T47D (cell line): Measurements from ENCODE around the gene ELANE.
A peak's percentile ranks its signal among the peaks of the same experiment; 100 is the strongest.

Experiments
- DNase-seq, 2 experiments: peaks; one replicate each; pipeline versions ENCODE4 v3.0.0 to v3.0.0-alpha.2; 2011 to 2012; ENCODE audit warnings: low read depth in 1 of 2, low spot score in 1 of 2
- JUND ChIP-seq: IDR thresholded peaks from 2 replicates; pipeline ENCODE4 v1.6.1; 2012; ENCODE audit warnings: low read depth
- in situ Hi-C: cut with HindIII; loops from 2 replicates; pipeline ENCODE4 v1.10.0; 2016; ENCODE audit warnings: low sequenced_read_pairs, low pct_unique_long_range_greater_than_20kb

ELANE gene

DNA sequence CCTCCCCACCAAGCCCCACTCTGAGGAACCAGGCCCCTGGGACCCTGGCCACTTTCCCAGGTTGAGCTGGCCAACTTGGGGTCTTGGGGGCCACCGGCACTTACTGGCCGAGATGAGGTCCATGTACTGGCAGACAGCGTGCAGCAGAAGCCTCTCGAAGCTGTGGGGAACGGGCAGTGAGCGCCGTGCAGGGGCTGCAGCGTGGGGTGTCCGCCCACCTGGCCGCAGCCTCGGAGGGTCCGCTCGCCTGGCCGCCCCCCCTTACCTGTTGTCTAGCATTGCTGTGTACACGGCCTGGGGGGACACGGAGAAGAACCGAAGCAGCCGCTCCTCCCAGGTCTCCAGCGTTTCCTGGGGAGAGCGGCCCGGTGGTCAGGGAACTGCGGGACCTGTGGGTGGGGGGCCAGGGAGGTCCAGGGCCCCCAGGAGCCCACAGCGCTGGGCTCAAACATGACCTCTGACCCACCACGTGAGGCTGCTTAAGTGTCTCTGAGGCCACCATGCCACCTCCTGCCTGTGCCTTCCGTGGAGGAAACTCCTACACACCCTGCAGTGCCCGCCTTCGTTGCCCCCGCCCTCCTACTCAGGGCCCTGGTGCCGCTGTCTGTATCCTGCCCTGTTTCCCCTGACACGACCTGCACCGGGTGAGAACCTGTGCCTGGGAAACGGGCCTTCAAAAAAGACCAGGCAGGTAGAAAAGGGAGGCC is 47.4 kb downstream of the ELANE start:
- TF ChIP-seq JUND = no peak
- in situ Hi-C loops = no loop called here
- no peak for DNase-seq

DNA sequence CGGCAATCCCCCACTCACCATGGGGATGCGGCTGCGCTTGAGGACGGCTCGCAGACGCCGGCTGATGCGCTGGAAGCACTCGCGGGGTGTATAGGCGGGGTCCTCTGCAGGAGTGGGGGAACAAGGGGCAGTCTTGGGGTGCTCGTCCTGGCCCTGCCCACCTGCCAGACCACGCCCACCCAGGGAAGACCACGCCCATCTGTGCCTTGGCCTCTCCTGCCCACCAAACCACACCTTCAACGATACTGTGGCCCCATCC is 47.9 kb downstream of the ELANE start:
- in situ Hi-C loops = no loop called here
- no peak for DNase-seq
- no peak for TF ChIP-seq JUND

DNA sequence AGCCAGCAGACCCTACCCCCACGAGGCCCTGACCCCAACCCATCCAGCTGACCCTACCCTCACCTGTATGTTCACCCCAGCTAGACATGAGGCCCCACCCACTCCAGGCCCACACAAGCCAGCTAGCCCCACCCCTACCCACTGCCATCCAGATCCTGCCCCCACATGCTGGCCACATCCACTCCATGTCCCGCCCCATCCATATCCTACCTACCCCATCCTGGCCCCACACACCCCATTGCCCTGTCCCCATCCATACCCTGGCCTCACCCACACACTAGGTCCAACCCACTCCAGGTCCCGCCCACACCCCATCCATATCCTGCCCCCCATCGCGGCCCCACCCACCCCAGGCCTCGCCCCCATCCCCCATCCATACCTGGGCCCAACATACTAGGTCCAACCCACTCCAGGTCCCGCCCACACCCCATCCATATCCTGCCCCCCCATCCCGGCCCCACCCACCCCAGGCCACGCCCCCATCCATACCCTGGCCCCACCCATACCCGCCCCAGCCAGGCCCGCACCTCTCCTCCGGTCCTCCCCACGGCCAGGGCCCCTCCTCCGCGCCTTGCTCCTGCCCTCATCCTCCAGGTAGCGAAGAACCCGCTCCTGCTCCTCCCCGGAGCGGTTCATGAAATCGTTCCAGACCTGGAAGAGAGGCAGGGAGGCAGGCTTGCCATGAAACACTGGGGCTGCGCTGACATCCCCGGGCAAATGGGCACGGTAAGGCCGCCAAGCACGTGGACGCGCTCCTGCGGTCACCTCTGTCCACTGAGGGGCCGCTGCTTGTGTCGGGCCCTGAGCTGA is 48.4 kb downstream of the ELANE start:
- in situ Hi-C loops = no loop called here
- DNase-seq = peak; percentile 90
- TF ChIP-seq JUND = no peak

DNA sequence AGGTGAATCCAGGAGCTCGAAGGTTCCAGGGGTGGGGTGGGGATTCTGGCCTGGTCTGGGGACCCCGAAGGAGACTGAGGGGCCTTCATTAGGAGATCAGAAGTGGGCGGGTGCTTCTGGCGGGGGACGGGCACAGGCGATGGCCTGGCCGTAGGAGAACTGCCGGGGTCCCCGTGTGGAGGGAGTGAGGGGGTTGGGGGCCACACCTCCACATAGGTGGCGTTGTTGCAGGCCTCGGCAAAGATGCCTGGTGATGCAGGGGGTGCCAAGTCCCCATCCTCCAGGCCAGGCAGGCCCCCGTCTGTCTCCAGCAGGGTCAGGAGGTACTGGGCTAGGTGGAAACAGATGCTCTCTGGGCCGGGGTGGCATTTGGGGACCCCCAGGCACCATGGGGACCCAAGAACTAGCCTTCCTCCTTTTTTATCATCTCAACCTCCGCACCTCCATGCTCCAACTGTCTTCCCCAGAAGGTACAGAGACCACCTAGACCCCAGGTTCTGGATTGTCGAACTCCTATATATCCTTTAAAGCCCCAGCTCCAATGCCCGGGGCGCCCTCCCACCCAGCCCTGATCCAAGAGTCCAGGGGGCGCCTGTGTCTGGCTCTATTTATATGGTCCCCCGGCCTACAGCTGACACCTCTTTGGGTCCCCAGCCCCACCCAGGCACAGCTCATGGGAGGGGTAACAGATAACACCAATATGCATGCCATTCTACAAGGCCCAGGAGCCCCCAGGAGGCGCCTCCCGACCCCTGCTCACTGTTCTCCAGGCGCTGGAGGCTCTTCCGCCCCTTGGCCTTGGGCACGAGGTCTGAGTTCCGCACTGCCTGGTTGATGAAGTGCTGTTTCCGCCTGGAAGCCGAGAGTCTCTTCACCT is 49.4 kb downstream of the ELANE start:
- TF ChIP-seq JUND = no peak
- no peak for DNase-seq
- in situ Hi-C loops = no loop called here

DNA sequence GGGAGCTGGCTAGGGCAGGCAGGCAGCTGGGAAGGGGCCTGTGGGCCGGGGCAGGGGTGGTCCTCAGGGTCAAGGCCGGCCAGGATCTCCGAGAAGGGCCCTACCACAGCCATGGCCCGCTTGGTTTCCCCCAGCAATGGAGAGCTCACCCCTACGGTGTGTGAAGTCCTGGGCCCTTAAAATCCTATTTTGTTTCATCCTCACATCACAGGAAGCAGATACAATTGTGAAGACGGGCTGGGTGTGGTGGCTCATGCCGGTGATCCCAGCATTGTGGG is 49.9 kb downstream of the ELANE start:
- no peak for TF ChIP-seq JUND
- in situ Hi-C loops = no loop called here
- no peak for DNase-seq

DNA sequence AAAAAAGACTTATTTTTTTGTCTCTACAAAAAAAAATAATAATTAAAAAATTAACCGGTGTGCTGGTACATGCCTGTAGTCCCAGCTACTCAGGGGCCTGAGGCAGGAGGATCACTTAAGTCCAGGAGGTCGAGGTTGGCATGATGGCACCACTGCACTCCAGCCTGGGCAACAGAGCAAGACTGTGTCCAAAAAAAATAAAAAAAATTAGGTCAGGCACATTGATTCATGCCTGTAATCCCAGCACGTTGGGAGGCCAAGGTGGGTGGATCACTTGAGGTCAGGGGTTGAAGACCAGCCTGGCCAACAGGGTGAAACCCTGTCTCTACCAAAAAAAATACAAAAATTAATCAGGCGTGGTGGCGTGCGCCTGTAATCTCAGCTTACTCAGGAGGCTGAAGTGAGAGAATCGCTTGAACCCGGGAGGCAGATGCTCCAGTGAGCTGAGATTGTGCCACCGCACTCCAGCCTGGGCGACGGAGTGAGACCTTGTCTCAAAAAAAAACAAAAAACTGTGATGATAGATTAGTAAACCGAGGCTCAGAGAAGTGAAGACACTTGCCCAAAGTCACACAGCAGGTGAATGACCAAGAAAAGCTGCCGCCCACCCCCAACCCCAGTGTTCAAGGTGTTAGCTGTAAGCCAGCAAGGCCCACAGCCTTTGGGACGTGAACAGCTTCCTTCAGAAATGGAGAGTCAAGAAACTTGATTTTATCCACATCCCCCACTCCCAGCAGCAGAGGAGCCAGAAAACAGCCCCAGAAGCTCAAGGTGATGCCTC is 50.5 kb downstream of the ELANE start:
- in situ Hi-C loops = no loop called here
- no peak for DNase-seq
- TF ChIP-seq JUND = no peak

DNA sequence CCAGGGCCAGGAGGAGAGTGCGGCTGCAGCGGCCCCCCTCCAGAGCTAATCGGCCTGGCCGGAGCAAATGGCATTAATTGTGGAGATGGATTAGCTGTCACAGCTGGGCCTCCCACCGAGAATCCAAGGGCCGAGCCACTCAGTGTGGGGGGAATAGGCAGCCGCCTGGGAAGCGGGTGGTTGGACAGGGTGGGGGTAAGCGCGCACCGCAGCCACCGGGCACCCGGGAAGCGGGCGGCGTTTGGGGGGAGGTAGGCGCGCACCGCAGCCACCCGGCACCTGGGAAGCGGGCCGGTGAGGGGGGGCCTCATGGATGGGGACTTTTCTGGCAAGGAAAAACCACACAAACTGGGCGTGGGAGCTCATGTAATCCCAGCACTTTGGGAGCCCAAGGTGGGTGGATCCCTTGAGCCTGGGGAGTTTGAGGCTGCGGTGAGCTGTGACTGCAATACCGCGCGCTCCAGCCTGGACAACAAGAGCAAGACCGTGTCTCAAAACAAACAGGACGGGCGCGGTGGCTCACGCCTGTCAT is 51.2 kb downstream of the ELANE start:
- in situ Hi-C loops = no loop called here
- DNase-seq = no peak
- TF ChIP-seq JUND = no peak

DNA sequence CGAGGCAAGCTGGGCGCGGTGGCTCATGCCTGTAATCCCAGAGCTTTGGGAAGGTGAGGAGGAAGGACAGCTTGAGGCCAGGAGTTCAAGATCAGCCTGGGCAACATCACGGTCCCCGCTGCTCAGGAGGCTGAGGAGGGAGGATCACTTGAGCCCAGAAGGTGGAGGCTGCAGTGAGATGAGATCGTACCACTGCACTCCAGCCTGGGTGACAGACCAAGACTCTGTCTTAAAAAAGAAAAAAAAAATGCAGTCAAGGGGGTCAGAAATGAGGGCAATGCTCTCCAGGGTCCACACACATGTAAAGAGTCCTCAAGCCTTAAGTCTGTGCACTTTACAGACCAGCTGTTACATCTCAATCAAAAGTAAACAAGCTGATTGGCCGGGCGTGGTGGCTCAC is 52.4 kb downstream of the ELANE start:
- in situ Hi-C loops = no loop called here
- no peak for DNase-seq
- no peak for TF ChIP-seq JUND
